Neutrophil (primary cell): ENCODE data around the gene TBC1D14.

Experiments used
- H3K27ac ChIP-seq: fragments of 200-600 bp; sonication (generic); 2 replicates; pipeline ENCODE4 v1.5.1; 2016; ENCODE audit warnings: mild to moderate bottlenecking, moderate library complexity
- H3K27me3 ChIP-seq: fragments of 200-600 bp; sonication (generic); 2 replicates; pipeline ENCODE4 v1.6.0; 2016; ENCODE audit warnings: mild to moderate bottlenecking
- H3K36me3 ChIP-seq: fragments of 200-600 bp; sonication (generic); 2 replicates; pipeline ENCODE4 v1.5.1; 2017
- H3K4me1 ChIP-seq, 2 experiments: fragments of 200-600 bp in 1 of 2; sonication (generic) in 1 of 2; 1 replicate in 1 of 2; 2 replicates in 1 of 2; pipeline versions ENCODE4 v1.5.1 to v1.6.1; 2013 to 2016; ENCODE audit warnings: low read depth in 1 of 2, low read length in 1 of 2, mild to moderate bottlenecking in 1 of 2, moderate library complexity in 1 of 2; ENCODE audit not compliant: control insufficient read depth in 1 of 2, insufficient read depth in 1 of 2
- H3K4me3 ChIP-seq, 2 experiments: fragments of 200-600 bp in 1 of 2; sonication (generic) in 1 of 2; 1 replicate in 1 of 2; 2 replicates in 1 of 2; pipeline ENCODE4 v1.5.1; 2013 to 2016; ENCODE audit warnings: low read depth in 1 of 2, low read length in 1 of 2, mild to moderate bottlenecking in 1 of 2, moderate library complexity in 1 of 2
- H3K9me3 ChIP-seq: fragments of 200-600 bp; sonication (generic); 2 replicates; pipeline ENCODE4 v1.5.1; 2016
- CTCF ChIP-seq: fragments of 200-600 bp; sonication (generic); IDR thresholded peaks from 2 replicates; pipeline ENCODE4 v1.5.1; 2016; ENCODE audit warnings: antibody characterized with exemption

TBC1D14 gene

GRCh38 chr4:7068279-7068842, 158.7 kb downstream of the TBC1D14 start:
- Histone ChIP-seq H3K27me3 (peaks cover 26% of the 10 kb centered on the region), H3K4me1 (peaks cover 45 to 53% of the 10 kb centered on the region in 2 experiments), H3K9me3 (no peaks in the 10 kb centered on the region), H3K4me3 (peak overlapping the region; percentile 95 to 96), H3K27ac (peak overlapping the region; percentile 92), H3K36me3 (no peaks in the 10 kb centered on the region)
- peak; percentile 57 for TF ChIP-seq CTCF

- no peaks in the 10 kb centered on the region for H3K9me3 ChIP-seq
- H3K4me3 ChIP-seq = peak overlapping the region; percentile 95 to 96
- H3K4me1 ChIP-seq = peaks cover 45 to 53% of the 10 kb centered on the region in 2 experiments
- H3K36me3 ChIP-seq = no peaks in the 10 kb centered on the region
- H3K27ac ChIP-seq = peak overlapping the region; percentile 92
- no peak for TF ChIP-seq CTCF
- peaks cover 26% of the 10 kb centered on the region for H3K27me3 ChIP-seq
Measured at GRCh38 chr4:7068883-7069282, 159.3 kb downstream of the TBC1D14 start.

- peak; percentile 98 for TF ChIP-seq CTCF
- H3K27ac ChIP-seq = peak overlapping the region; percentile 43
- H3K27me3 ChIP-seq = peaks cover 26% of the 10 kb centered on the region
- H3K4me3 ChIP-seq = no peak overlapping the region
- no peaks in the 10 kb centered on the region for H3K9me3 ChIP-seq
- no peaks in the 10 kb centered on the region for H3K36me3 ChIP-seq
- H3K4me1 ChIP-seq = peaks cover 32 to 40% of the 10 kb centered on the region in 2 experiments
Measured at GRCh38 chr4:7070729-7071511, 161.3 kb downstream of the TBC1D14 start.

GRCh38 chr4:7073059-7073458, 163.4 kb downstream of the TBC1D14 start:
- Histone ChIP-seq H3K27me3 (peaks cover 29% of the 10 kb centered on the region), H3K27ac (no peak overlapping the region), H3K36me3 (no peaks in the 10 kb centered on the region), H3K9me3 (no peaks in the 10 kb centered on the region), H3K4me1 (peaks cover 16 to 22% of the 10 kb centered on the region in 2 experiments), H3K4me3 (no peak overlapping the region)
- TF ChIP-seq CTCF = no peak

- Histone ChIP-seq H3K27me3 (peaks cover 29% of the 10 kb centered on the region), H3K9me3 (no peaks in the 10 kb centered on the region), H3K36me3 (no peaks in the 10 kb centered on the region), H3K4me3 (no peak overlapping the region), H3K27ac (no peak overlapping the region), H3K4me1 (peaks cover 12 to 16% of the 10 kb centered on the region in 2 experiments)
- no peak for TF ChIP-seq CTCF
Measured at GRCh38 chr4:7073526-7074390, 164.1 kb downstream of the TBC1D14 start.
